ENCODE measurements around the gene SERPINH1. TPM values are rescaled to one million over a fixed set of nuclear protein-coding genes. Genes with fewer than 3 reads are reported as not detected.
A peak's percentile ranks its signal among the peaks of the same experiment; 100 is the strongest.

Gene SERPINH1
- total and polyA plus RNA-seq, 2 of the 13 experiments (the other 11 are each of a cell fraction or from before 2014, with no cell fraction given): 83.6 to 83.8 TPM

DNA sequence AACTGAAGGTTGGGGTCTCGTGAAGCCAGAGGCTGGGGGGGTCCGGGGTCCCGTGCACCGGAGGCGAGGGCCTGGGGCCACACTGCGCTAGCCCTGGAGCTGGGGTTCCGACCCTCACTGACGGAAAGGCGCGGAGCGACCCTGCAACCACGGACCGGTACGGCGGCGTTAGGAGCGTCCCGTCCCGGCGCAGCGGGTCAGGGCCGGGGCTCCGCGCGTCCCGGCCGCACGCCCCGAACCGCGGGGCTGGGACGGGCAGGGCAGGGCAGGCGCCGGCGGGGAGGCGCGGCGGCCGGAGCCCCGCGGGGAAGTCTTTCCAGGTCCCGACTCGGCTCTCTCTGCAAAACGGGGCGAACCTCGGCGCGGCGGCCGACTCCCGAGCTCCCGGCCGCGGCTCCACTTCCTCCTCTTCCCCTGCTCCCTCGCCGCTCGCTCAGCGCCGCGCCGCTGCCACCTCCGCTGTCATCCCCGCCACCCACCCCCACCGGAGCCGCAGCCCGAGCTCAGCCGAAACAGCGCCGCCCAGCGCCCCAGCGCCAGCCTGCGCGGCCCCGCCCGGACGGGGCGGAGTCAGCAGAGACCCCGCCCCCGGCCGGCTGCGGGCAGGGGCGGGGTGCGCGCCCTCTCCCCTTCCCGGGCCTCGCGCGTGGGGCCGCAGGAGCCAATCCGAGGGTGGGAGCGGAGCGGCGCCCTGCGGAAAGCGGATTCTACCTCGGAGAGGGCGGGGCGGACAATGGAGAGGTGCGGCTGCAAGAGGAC, 36.4 kb upstream of the SERPINH1 start, which contains the start of gene GDPD5 (continued):
- TF ChIP-seq MED1 (CRISPR knock-in tag; IDR thresholded peaks at IDR 0.05): 0 out of 2 replicates have a peak, but pooled peaks have one; percentile 26
- TF ChIP-seq ZNF501 (CRISPR knock-in tag; IDR thresholded peaks at IDR 0.05): 0 out of 2 replicates have a peak, but pooled peaks have one; percentile 28
- no peak for TF ChIP-seq THAP9 (CRISPR knock-in tag; IDR thresholded peaks at IDR 0.05; ENCODE audit: borderline replicate concordance)
- peak; percentile 78; the same call in 1 of the 2 replicates for TF ChIP-seq EED (CRISPR knock-in tag; IDR thresholded peaks at IDR 0.05)
- 0 out of 2 replicates have a peak, but pooled peaks have one; percentile 2 for TF ChIP-seq NRL (CRISPR knock-in tag; IDR thresholded peaks at IDR 0.05; ENCODE audit: borderline replicate concordance)
- TF ChIP-seq KAT8 (CRISPR knock-in tag; IDR thresholded peaks at IDR 0.05): peak; percentile 33; the same call in 1 of the 2 replicates
- TF ChIP-seq, protein P1, sequence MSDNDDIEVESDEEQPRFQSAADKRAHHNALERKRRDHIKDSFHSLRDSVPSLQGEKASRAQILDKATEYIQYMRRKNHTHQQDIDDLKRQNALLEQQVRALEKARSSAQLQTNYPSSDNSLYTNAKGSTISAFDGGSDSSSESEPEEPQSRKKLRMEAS (IDR thresholded peaks at IDR 0.05): peak; percentile 62; the same call in 1 of the 2 replicates
- TF ChIP-seq SOX13 (IDR thresholded peaks at IDR 0.05): 0 out of 2 replicates have a peak, but pooled peaks have one; percentile 27
- peak in 1 of 2 experiments; percentile 47; a peak in 1 of 4 replicates for TF ChIP-seq SOX13 (CRISPR knock-in tag; conservative IDR thresholded peaks at IDR 0.05 in 1 of 2, IDR thresholded peaks at IDR 0.05 in 1 of 2)
- TF ChIP-seq RFX5 (IDR thresholded peaks at IDR 0.05; ENCODE audit: low read depth, low read length): 0 out of 2 replicates have a peak, but pooled peaks have one; percentile 13
- TF ChIP-seq RXRA (CRISPR knock-in tag; IDR thresholded peaks at IDR 0.05): peak; percentile 22; the same call in 1 of the 2 replicates
- TF ChIP-seq, protein P2, sequence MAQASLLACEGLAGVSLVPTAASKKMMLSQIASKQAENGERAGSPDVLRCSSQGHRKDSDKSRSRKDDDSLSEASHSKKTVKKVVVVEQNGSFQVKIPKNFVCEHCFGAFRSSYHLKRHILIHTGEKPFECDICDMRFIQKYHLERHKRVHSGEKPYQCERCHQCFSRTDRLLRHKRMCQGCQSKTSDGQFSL (CRISPR knock-in tag; IDR thresholded peaks at IDR 0.05): peak; percentile 61; the same call in 1 of the 2 replicates
- TF ChIP-seq ZSCAN21 (CRISPR knock-in tag; IDR thresholded peaks at IDR 0.05; ENCODE audit: borderline replicate concordance): 0 out of 2 replicates have a peak, but pooled peaks have one; percentile 21
- TF ChIP-seq YY1 (IDR thresholded peaks at IDR 0.05; ENCODE audit: insufficient read depth, insufficient replicate concordance, low read depth, low read length): peak; percentile 66
- 0 out of 4 replicates have a peak, but pooled peaks have one; percentile 3 to 55 for TF ChIP-seq POLR2A (IDR thresholded peaks at IDR 0.05; ENCODE audit: insufficient read depth in 1 of 2, low read depth in 2 of 2, low read length in 2 of 2)
- 0 out of 2 replicates have a peak, but pooled peaks have one; percentile 31 for TF ChIP-seq HES4 (CRISPR knock-in tag; IDR thresholded peaks at IDR 0.05; ENCODE audit: borderline replicate concordance)
- TF ChIP-seq AHR (CRISPR knock-in tag; IDR thresholded peaks at IDR 0.05): no peak
- TF ChIP-seq, protein P3, sequence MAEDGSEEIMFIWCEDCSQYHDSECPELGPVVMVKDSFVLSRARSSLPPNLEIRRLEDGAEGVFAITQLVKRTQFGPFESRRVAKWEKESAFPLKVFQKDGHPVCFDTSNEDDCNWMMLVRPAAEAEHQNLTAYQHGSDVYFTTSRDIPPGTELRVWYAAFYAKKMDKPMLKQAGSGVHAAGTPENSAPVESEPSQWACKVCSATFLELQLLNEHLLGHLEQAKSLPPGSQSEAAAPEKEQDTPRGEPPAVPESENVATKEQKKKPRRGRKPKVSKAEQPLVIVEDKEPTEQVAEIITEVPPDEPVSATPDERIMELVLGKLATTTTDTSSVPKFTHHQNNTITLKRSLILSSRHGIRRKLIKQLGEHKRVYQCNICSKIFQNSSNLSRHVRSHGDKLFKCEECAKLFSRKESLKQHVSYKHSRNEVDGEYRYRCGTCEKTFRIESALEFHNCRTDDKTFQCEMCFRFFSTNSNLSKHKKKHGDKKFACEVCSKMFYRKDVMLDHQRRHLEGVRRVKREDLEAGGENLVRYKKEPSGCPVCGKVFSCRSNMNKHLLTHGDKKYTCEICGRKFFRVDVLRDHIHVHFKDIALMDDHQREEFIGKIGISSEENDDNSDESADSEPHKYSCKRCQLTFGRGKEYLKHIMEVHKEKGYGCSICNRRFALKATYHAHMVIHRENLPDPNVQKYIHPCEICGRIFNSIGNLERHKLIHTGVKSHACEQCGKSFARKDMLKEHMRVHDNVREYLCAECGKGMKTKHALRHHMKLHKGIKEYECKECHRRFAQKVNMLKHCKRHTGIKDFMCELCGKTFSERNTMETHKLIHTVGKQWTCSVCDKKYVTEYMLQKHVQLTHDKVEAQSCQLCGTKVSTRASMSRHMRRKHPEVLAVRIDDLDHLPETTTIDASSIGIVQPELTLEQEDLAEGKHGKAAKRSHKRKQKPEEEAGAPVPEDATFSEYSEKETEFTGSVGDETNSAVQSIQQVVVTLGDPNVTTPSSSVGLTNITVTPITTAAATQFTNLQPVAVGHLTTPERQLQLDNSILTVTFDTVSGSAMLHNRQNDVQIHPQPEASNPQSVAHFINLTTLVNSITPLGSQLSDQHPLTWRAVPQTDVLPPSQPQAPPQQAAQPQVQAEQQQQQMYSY (CRISPR knock-in tag; IDR thresholded peaks at IDR 0.05): 0 out of 2 replicates have a peak, but pooled peaks have one; percentile 68
- 0 out of 2 replicates have a peak, but pooled peaks have one; percentile 11 for TF ChIP-seq CCDC6 (CRISPR knock-in tag; IDR thresholded peaks at IDR 0.05)
- TF ChIP-seq, protein P4, sequence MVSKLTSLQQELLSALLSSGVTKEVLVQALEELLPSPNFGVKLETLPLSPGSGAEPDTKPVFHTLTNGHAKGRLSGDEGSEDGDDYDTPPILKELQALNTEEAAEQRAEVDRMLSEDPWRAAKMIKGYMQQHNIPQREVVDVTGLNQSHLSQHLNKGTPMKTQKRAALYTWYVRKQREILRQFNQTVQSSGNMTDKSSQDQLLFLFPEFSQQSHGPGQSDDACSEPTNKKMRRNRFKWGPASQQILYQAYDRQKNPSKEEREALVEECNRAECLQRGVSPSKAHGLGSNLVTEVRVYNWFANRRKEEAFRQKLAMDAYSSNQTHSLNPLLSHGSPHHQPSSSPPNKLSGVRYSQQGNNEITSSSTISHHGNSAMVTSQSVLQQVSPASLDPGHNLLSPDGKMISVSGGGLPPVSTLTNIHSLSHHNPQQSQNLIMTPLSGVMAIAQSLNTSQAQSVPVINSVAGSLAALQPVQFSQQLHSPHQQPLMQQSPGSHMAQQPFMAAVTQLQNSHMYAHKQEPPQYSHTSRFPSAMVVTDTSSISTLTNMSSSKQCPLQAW (CRISPR knock-in tag; IDR thresholded peaks at IDR 0.05): no peak

All from HepG2 (cell line).